GM18498 (cell line): ENCODE results near the gene TIMM23B.
"Not testable (repeated sequence)": the region's sequence is repeated elsewhere in the genome, so short reads cannot be mapped to it uniquely, and the experiment has no call there.

Experiments
- ATAC-seq: cut with Tn5 transposase; IDR thresholded peaks from one replicate; pipeline ENCODE4 v1.9.1; 2021; ENCODE audit warnings: mild to moderate bottlenecking, moderate library complexity; ENCODE audit not compliant: unreplicated experiment

Gene TIMM23B

DNA sequence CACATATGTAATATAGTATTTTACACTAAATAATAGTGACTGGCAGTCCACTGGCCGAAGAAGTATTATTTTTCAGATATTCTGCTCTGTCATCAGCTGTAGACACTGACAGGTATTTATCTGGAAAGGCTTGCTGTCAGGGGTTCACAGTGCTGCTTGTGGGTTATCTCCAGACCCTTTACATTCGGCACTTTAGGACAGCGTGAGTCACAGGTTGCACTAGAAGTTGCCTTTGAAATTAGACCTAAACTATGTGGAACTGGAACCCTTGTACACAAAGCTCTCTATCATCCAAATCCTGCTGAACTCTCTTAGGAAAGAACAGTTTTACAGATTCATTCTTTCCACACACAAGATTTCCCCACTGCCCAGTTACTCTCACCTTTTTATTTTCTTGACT, 30.2 kb downstream of the TIMM23B start:
- not testable (repeated sequence) for ATAC-seq

DNA sequence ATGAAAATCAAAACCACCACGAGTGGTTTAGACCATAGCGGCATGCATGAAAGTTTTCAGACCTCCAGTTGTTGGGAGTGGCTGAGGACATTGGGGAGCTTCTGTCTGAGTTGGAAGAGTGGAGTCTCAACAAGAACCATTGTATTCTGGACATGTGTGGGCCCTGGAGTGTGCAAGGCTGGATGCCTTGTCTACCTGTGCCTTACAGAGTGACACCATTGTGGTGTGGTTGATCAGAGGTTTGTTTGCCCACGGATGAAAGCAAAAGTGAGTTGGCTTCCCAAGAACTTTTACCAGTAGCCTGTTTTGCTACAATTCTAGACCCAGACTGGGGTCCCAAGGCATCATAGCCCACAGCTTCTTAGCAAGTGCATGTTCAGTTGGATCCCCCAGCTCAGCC, 35.9 kb downstream of the TIMM23B start:
- not testable (repeated sequence) for ATAC-seq

DNA sequence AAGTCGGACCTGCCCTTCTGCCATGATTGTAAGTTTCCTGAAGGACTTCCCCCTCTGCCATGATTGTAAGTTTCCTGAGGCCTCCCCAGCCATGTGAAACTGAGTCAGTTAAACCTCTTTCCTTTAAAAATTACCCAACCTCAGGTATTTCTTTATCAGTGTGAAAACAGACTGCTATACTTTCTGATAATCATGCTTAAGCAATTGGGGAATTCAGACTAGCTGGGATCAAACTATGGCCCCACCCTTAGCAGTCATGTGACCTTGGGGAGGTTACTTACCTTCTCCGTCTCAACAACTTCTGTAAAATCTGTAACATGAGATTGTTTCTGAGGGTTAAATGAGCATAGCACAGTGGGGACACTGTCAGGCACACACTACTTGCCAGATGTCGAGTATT, 45.4 kb downstream of the TIMM23B start:
- ATAC-seq: not testable (repeated sequence)

DNA sequence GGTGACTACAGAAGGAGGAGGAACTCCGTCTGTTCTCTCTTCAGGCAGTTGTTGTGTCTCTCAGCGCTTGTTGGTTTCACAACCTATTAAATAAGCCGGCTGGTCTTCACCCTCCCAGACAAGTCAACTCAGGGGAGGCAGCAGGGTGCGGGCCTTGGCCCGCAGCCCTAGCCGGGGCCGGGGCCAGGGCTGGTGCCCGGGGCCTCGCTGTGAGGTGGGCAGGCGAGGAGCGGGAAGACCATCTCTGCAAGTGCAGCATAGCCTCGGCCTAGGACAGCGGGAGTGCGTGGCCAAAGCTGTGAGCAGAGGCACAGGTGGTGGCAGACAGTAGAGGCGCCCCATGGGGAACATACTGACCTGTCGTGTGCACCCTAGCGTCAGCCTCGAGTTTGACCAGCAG, 46.5 kb downstream of the TIMM23B start, which contains the start of gene AGAP6:
Gene AGAP6, plus strand, starts transcription at position 31 of the 400 bp plus-strand sequence. Its CDS starts 310 bp downstream, at position 341.
- ATAC-seq: not testable (repeated sequence)

DNA sequence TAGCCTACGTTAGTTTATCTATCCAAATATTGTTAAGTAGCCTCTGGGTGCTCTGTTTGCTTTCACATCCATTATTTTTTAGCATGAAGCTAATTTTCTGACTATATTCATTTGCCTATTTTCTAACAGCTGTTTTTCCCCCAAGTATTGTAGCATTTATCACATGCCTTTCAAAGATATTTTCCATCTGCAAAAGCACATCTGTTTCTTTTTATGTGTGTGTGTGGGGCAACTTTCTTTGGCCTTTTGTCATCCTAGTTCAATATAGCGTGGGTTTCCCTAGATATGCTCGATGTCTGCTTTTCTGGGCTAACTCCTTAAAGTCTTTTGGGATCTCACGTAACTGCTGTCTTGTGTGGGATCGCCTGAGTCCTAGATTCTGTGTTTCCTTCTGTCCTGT, 53.5 kb downstream of the TIMM23B start:
- ATAC-seq: not testable (repeated sequence)

DNA sequence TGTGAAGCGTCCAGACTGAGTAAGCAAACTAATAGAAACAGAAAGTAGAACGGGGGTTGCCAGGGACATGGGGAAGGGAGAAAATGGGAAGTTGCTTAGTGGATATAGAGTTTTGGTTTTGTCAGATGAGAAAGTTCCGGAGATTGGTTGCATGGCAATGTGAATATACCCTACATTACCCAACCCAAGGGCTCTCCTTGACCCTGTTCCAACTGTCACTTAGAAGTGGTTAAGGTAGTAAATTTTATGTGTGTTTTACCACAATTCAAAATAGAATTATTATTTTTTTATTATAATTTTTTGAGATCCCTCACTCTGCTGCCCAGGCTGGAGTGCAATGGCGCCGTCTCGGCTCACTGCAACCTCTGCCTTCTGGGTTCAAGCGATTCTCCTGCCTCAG, 72.2 kb downstream of the TIMM23B start:
- ATAC-seq: not testable (repeated sequence)

DNA sequence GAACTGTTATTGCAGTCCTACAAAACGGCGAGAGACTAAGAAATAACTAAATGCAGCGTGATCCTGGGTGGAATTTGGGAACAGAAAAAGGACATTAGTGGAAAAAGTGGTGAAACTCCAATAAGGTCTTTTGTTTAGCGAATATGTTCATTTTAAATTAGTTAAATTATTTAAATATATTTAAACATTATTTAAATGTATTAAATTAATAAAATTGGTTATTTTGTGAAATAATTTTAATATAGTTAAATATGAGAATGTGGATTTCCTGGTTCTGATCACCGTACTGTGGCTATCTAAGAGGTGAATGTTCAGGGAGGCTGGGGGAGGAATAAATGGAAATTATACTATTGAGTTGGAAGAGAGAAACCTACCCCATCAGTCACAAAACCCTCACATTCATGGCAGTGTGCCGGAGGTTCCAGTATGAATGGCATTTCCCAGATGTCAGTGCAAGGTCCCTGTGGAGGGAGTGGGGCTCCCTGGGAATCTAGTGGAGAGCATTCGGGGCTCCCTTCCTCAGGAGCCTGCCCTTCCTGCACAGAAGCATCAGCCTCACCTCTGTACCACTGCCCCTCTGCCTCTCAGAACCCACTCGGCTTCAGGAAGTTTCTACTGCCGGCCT, 73.9 kb downstream of the TIMM23B start:
- not testable (repeated sequence) for ATAC-seq

DNA sequence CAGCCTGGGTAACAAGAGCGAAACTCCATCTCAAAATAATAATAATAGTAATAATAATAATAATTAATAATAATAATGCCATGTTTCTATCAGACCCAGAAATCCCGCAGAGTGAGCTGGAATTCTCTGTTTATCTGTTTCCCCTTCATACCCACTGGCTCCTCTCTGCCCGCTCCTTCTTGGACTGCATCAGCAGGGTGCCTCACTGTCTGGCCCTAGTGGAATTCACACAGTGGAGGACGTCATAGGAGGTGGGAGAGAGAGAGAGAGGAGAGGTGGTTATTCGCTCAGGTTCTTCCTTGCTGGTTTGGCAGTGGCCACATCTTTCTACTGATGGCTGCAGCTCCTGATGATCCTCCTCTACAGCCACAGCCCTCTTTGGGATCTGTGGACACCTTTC, 75.1 kb downstream of the TIMM23B start:
- ATAC-seq: not testable (repeated sequence)

DNA sequence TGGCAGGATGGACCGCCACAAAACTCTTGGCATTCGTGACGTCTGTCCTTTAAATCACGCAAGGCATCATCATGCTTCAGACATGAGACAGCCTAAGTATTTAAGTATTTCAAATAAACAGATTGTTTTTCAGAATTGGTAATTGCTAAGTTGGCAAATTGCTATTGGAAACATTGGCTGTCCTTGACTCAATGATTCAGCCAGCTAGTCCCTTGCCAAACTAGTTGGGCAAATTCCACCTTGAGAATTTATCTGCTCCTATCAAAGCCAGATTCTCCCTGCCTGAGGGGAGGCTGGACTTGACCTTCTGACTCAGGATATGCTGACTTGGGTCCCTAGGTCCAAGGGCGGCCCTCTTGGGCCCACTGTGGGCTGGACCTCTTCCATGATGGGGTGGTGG, 75.8 kb downstream of the TIMM23B start:
- not testable (repeated sequence) for ATAC-seq

DNA sequence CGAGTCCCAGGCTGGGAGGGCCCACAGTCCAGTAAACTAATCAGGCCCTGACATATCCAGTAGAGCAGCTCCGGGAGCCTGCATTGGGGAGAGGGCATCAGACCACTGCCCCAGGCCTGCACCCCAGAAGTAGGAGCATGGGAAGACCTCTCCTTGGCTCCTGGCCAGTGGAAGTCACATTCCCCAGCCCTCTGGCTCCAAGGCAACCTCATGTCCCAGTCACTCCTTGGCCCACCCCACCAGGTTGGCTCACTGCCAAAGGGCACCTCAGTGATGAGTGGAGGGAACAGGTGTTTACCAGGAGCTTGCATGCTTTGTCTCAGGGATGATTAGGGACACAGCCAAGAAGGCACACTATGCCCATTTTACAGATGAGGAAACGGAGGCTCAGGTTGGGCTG, 77.4 kb downstream of the TIMM23B start:
- not testable (repeated sequence) for ATAC-seq

DNA sequence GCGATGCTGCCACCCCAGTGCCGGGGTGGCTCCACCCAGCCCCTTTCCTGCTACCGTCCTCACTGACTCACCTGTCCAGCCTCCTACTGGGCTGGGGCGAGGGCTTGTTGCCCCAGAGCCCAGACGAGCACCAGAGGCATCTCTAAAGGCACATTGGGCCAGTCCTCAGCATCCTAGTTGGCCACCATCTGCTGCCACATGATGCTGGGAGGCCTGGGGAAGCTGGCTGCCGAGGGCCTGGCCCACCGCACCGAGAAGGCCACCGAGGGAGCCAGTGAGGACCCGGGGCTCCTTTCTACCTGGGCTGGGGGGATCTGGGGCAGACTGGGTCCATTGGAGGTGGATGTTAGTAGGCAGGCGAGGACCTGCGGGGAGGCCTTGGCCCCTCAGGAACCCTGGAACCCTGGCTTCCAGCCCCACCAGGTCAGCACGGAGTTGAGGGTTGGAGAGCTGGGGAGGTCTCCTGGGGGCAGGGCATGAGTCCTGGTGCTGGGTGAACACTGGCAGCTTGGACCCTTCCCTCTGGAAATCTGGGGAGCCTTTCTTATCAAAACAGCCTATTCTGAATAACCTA, 78.7 kb downstream of the TIMM23B start:
- ATAC-seq: not testable (repeated sequence)

DNA sequence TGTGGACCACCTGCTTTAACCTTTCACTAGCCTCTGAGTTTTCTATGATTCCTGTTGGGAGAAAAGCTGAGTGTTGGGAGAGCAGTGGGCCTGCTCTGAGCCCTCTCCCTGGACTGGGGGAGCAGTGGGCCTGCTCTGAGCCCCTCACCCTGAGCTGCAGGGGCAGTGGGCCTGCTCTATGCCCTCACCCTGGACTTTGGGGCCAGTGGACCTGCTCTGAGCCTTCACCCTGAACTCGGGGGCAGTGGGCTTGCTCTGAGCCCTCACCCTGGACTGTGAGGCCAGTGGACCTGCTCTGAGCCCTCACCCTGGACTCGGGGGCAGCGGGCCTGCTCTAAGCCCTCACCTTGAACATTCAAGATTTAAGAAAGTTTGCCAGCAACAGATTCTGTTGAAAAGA, 79.8 kb downstream of the TIMM23B start:
- ATAC-seq: no peak
